Neural progenitor cell (in vitro differentiated cells): ENCODE data around the gene MOK. TPM values are rescaled to one million over a fixed set of nuclear protein-coding genes. Genes with fewer than 3 reads are reported as not detected.
"Not testable (repeated sequence)": the region's sequence is repeated elsewhere in the genome, so short reads cannot be mapped to it uniquely, and the experiment has no call there.

Source experiments
- DNase-seq: peaks from one replicate; pipeline ENCODE4 v3.0.0-alpha.2; 2016; ENCODE audit warnings: low spot score
- H2AFZ ChIP-seq: fragments of 200-600 bp; sonication (generic); replicated peaks from 2 replicates; pipeline ENCODE4 v1.6.1; 2016; ENCODE audit warnings: antibody characterized with exemption
- H3F3A ChIP-seq: fragments of 200-600 bp; sonication (generic); 2 replicates; pipeline ENCODE4 v1.6.1; 2016; ENCODE audit warnings: antibody characterized with exemption, low read depth
- H3K27ac ChIP-seq: fragments of 200-600 bp; sonication (generic); 2 replicates; pipeline ENCODE4 v1.5.1; 2016; ENCODE audit warnings: mild to moderate bottlenecking
- H3K27me3 ChIP-seq: fragments of 200-600 bp; sonication (generic); 2 replicates; pipeline ENCODE4 v1.6.1; 2016; ENCODE audit warnings: mild to moderate bottlenecking, moderate library complexity
- H3K36me3 ChIP-seq: fragments of 200-600 bp; sonication (generic); 2 replicates; pipeline ENCODE4 v1.5.1; 2016
- H3K4me1 ChIP-seq: fragments of 200-600 bp; sonication (generic); 2 replicates; pipeline ENCODE4 v1.6.1; 2016; ENCODE audit warnings: mixed run types
- H3K4me2 ChIP-seq: fragments of 200-600 bp; sonication (generic); 2 replicates; pipeline ENCODE4 v1.6.1; 2016
- H3K4me3 ChIP-seq: fragments of 200-600 bp; sonication (generic); 2 replicates; pipeline ENCODE4 v1.5.1; 2016
- H3K79me2 ChIP-seq: fragments of 200-600 bp; sonication (generic); 2 replicates; pipeline ENCODE4 v1.6.1; 2016; ENCODE audit warnings: low read depth
- H3K9ac ChIP-seq: fragments of 200-600 bp; sonication (generic); 2 replicates; pipeline ENCODE4 v1.6.1; 2016
- H3K9me3 ChIP-seq: fragments of 200-600 bp; sonication (generic); 2 replicates; pipeline ENCODE4 v1.5.1; 2016; ENCODE audit warnings: low read depth
- H4K20me1 ChIP-seq: fragments of 200-600 bp; sonication (generic); 2 replicates; pipeline ENCODE4 v1.6.1; 2016; ENCODE audit warnings: low read depth
- H3K27ac Mint-ChIP-seq: 3 replicates; pipeline ENCODE4 v1.8.0; 2021; ENCODE audit warnings: mixed read lengths
- H3K27me3 Mint-ChIP-seq: 2 replicates; pipeline ENCODE4 v1.8.0; 2022; ENCODE audit warnings: low read depth, mild to moderate bottlenecking, inconsistent platforms, moderate library complexity, mixed read lengths; ENCODE audit not compliant: insufficient read depth
- H3K36me3 Mint-ChIP-seq: 3 replicates; pipeline ENCODE4 v1.8.0; 2021; ENCODE audit warnings: mixed read lengths
- H3K4me1 Mint-ChIP-seq: 3 replicates; pipeline ENCODE4 v1.8.0; 2021; ENCODE audit warnings: mixed read lengths
- H3K4me3 Mint-ChIP-seq: 3 replicates; pipeline ENCODE4 v1.8.0; 2021; ENCODE audit warnings: mild to moderate bottlenecking, moderate library complexity, mixed read lengths
- H3K9me3 Mint-ChIP-seq: 3 replicates; pipeline ENCODE4 v1.8.0; 2020; ENCODE audit warnings: mixed read lengths
- EZH2 ChIP-seq: fragments of 200-600 bp; sonication (generic); IDR thresholded peaks from 2 replicates; pipeline ENCODE4 v1.6.1; 2017; ENCODE audit warnings: antibody characterized with exemption, mild to moderate bottlenecking, moderate library complexity
- EZH2phosphoT487 ChIP-seq: fragments of 200-600 bp; sonication (generic); IDR thresholded peaks from 2 replicates; pipeline ENCODE4 v1.6.1; 2017; ENCODE audit warnings: antibody characterized with exemption
- total RNA-seq: library from RNA; depleted of rRNA; stranded (reverse); fragments of >200 nt; gene quantifications from 2 replicates; pipeline ENCODE4 v1.2.3, GENCODE V29; 2015; ENCODE audit warnings: low replicate concordance
- TF ChIP-seq, protein P1 (sequence below): fragments of 200-600 bp; sonication (generic); IDR thresholded peaks from 2 replicates; pipeline ENCODE4 v1.5.1; 2017; ENCODE audit warnings: antibody characterized with exemption, mild to moderate bottlenecking

The MOK gene
- total RNA-seq, 1 donor from 2014 or later = 9.9 TPM

DNA sequence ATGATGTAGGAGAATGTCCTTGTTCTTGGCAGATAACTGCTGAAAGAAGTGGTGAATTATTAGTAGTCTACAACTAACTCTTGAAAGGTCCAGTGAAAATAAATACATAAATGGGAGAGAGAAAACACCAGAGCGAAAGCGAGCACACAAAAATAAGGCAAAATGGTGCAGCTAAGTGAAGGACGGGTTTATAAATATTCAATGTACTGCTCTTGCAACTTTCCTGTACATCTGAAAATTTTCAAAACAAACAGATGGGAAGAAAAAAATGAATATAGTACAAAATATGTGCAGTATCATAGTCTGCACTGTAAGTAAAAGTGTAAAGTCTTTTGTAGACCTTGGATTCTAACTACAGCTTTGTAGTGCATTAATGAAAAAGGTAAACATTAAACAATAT, 1.3 kb downstream of the MOK start:
- Histone ChIP-seq H3K27me3 (peaks cover 12% of the 10 kb centered on the region), H3K79me2 (no peaks in the 10 kb centered on the region), H3K4me3 (peak overlapping the region; percentile 83), H3F3A (peaks cover 9% of the 10 kb centered on the region), H3K4me1 (peaks cover 5% of the 10 kb centered on the region), H3K36me3 (no peaks in the 10 kb centered on the region), H3K27ac (no peak overlapping the region), H3K9ac (no peak overlapping the region), H2AFZ (no peak overlapping the region), H3K4me2 (peak overlapping the region; percentile 79), H3K9me3 (no peaks in the 10 kb centered on the region), H4K20me1 (no peaks in the 10 kb centered on the region)
- Mint-ChIP-seq H3K36me3 (peaks cover 4% of the 10 kb centered on the region), H3K4me1 (peaks cover 11% of the 10 kb centered on the region), H3K4me3 (peak overlapping the region; percentile 97), H3K27ac (no peak overlapping the region), H3K27me3 (peaks cover 5% of the 10 kb centered on the region), H3K9me3 (no peaks in the 10 kb centered on the region)
- no peak for DNase-seq
- no peak for TF ChIP-seq EZH2
- TF ChIP-seq, protein P1, sequence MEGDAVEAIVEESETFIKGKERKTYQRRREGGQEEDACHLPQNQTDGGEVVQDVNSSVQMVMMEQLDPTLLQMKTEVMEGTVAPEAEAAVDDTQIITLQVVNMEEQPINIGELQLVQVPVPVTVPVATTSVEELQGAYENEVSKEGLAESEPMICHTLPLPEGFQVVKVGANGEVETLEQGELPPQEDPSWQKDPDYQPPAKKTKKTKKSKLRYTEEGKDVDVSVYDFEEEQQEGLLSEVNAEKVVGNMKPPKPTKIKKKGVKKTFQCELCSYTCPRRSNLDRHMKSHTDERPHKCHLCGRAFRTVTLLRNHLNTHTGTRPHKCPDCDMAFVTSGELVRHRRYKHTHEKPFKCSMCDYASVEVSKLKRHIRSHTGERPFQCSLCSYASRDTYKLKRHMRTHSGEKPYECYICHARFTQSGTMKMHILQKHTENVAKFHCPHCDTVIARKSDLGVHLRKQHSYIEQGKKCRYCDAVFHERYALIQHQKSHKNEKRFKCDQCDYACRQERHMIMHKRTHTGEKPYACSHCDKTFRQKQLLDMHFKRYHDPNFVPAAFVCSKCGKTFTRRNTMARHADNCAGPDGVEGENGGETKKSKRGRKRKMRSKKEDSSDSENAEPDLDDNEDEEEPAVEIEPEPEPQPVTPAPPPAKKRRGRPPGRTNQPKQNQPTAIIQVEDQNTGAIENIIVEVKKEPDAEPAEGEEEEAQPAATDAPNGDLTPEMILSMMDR = no peak
- no peak for TF ChIP-seq EZH2phosphoT487

DNA sequence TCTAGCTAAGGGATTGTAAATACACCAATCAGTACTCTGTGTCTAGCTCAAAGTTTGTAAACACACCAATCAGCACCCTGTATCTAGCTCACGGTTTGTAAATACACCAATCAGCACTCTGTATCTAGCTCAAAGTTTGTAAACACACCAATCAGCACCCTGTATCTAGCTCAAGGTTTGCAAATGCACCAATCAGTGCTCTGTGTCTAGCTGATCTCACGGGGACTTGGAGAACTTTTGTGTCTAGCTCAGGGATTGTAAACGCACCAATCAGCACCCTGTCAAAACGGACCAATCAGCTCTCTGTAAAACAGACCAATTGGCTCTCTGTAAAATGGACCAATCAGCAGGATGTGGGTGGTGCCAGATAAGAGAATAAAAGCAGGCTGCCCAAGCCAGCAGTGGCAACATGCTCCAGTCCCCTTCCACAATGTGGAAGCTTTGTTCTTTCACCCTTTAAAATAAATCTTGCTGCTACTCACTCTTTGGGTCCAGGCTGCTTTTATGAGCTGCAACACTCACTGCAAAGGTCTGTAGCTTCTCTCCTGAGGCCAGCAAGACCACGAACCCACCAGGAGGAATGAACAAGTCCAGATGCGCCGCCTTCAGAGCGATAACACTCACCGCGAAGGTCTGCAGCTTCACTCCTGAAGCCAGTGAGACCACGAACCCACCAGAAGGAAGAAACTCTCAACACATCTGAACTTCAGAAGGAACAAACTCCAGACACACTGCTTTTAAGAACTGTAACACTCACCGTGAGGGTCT, 6.5 kb downstream of the MOK start:
- not testable (repeated sequence) for H2AFZ ChIP-seq, H3K4me3 ChIP-seq, H3K9me3 Mint-ChIP-seq, H3K36me3 Mint-ChIP-seq, H3K9ac ChIP-seq, H4K20me1 ChIP-seq, H3F3A ChIP-seq, H3K9me3 ChIP-seq, H3K4me3 Mint-ChIP-seq, H3K27ac ChIP-seq, H3K36me3 ChIP-seq, H3K27ac Mint-ChIP-seq, H3K79me2 ChIP-seq, H3K27me3 Mint-ChIP-seq, H3K4me1 ChIP-seq, H3K27me3 ChIP-seq, H3K4me2 ChIP-seq, DNase-seq, H3K4me1 Mint-ChIP-seq

DNA sequence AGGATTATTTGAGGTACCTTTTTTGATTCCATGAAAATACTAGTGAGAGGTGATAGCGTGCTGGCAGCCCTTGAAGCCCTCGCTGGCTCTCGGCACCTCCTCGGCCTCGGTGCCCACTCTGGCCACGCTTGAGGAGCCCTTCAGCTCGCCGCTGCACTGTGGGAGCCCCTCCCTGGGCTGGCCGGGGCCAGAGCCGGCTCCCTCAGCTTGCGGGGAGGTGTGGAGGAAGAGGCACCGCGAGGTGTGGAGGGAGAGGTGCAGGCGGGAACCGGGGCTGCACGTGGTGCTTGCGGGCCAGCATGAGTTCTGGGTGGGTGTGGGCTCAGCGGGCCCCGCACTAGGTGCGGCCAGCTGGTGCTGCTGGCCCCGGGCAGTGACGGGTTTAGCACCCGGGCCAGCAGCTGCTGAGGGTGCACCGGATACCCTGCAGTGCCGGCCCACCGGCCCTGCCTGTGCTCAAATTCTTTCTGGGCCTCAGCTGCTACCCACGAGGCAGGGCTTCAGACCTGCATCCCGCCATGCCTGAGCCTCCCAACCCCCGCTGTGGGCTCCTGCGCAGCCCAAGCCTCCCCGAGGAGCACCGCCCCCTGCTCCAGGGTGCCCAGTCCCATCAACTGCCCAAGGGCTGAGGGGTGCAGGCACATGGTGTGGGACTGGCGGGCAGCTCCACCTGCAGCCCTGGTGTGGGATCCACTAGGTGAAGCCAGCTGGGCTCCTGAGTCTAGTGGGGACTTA, 7.4 kb downstream of the MOK start:
- TF ChIP-seq EZH2 (no peak), EZH2phosphoT487 (no peak)
- TF ChIP-seq, protein P1 = no peak
- Mint-ChIP-seq H3K27me3 (peaks cover 4% of the 10 kb centered on the region), H3K9me3 (no peaks in the 10 kb centered on the region), H3K4me1 (no peaks in the 10 kb centered on the region), H3K27ac (no peak overlapping the region), H3K4me3 (no peak overlapping the region), H3K36me3 (peaks cover 5% of the 10 kb centered on the region)
- H3K9ac ChIP-seq = no peak overlapping the region
- DNase-seq = no peak
- no peaks in the 10 kb centered on the region for H3K4me1 ChIP-seq
- no peak overlapping the region for H3K4me3 ChIP-seq
- H3K79me2 ChIP-seq = no peaks in the 10 kb centered on the region
- no peaks in the 10 kb centered on the region for H3F3A ChIP-seq
- H3K27me3 ChIP-seq = no peaks in the 10 kb centered on the region
- no peak overlapping the region for H3K27ac ChIP-seq
- no peaks in the 10 kb centered on the region for H4K20me1 ChIP-seq
- no peak overlapping the region for H2AFZ ChIP-seq
- no peaks in the 10 kb centered on the region for H3K36me3 ChIP-seq
- H3K4me2 ChIP-seq = no peak overlapping the region
- no peaks in the 10 kb centered on the region for H3K9me3 ChIP-seq

DNA sequence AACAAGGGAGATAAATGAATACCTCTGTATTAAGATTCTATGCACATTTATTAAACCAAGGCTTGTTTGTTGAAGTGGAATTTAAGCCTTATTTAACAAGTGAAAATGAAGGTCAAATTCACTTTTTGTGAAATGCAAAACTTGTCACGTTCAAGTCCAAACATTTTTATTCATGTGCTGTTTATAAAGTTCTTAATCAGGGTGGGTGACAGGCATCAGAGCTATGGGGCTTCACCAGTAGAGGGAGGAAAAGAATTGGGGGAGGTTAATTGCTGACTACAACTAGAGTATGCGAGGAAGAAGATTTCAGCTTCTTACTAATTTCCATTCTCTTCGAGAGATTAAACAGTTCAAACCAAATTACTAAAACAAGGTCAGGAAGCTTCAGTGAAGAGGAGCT, 9.7 kb downstream of the MOK start:
- Histone ChIP-seq H3K9ac (no peak overlapping the region), H3K36me3 (no peaks in the 10 kb centered on the region), H3K27me3 (no peaks in the 10 kb centered on the region), H4K20me1 (no peaks in the 10 kb centered on the region), H3K27ac (no peak overlapping the region), H3K4me3 (no peak overlapping the region), H3F3A (no peaks in the 10 kb centered on the region), H3K4me1 (no peaks in the 10 kb centered on the region), H3K4me2 (no peak overlapping the region), H3K79me2 (no peaks in the 10 kb centered on the region), H3K9me3 (no peaks in the 10 kb centered on the region), H2AFZ (no peak overlapping the region)
- Mint-ChIP-seq H3K4me1 (no peaks in the 10 kb centered on the region), H3K9me3 (peaks cover 2% of the 10 kb centered on the region), H3K27me3 (peaks cover 4% of the 10 kb centered on the region), H3K36me3 (peaks cover 5% of the 10 kb centered on the region), H3K4me3 (no peak overlapping the region), H3K27ac (no peak overlapping the region)
- TF ChIP-seq, protein P1 = peak; percentile 10
- no peak for TF ChIP-seq EZH2
- TF ChIP-seq EZH2phosphoT487 = no peak
- no peak for DNase-seq
